Neural cell (in vitro differentiated cells): ENCODE measurements around the gene MAPT.

ENCODE experiments used
- CTCF ChIP-seq: fragments of 450-650 bp; IDR thresholded peaks from 2 replicates; pipeline ENCODE4 v1.5.1; 2014; ENCODE audit warnings: antibody characterized with exemption, mild to moderate bottlenecking, moderate library complexity; ENCODE audit not compliant: poor library complexity, severe bottlenecking
- EP300 ChIP-seq: fragments of 450-650 bp; conservative IDR thresholded peaks from 2 replicates; pipeline ENCODE4 v1.6.1; 2014; ENCODE audit warnings: antibody characterized with exemption, mild to moderate bottlenecking, moderate library complexity; ENCODE audit not compliant: poor library complexity, severe bottlenecking
- EZH2 ChIP-seq: fragments of 200-600, 300-800 bp; shearing (Covaris generic), sonication (generic); IDR thresholded peaks from 2 replicates; pipeline ENCODE4 v1.6.1; 2014; ENCODE audit warnings: antibody characterized with exemption, low read length, borderline replicate concordance, mild to moderate bottlenecking; ENCODE audit not compliant: insufficient read depth, poor library complexity, severe bottlenecking
- POLR2AphosphoS5 ChIP-seq: IDR thresholded peaks from 2 replicates; pipeline ENCODE4 v1.6.1; 2012
- SMC3 ChIP-seq: fragments of 450-650 bp; conservative IDR thresholded peaks from 2 replicates; pipeline ENCODE4 v1.6.1; 2014; ENCODE audit warnings: antibody characterized with exemption, mild to moderate bottlenecking, moderate library complexity; ENCODE audit not compliant: poor library complexity
- TAF1 ChIP-seq: IDR thresholded peaks from 2 replicates; pipeline ENCODE4 v1.6.1; 2012; ENCODE audit warnings: low read depth
- TF ChIP-seq, protein P1 (sequence below): IDR thresholded peaks from 2 replicates; pipeline ENCODE4 v1.6.1; 2012; ENCODE audit warnings: borderline replicate concordance

DNA sequence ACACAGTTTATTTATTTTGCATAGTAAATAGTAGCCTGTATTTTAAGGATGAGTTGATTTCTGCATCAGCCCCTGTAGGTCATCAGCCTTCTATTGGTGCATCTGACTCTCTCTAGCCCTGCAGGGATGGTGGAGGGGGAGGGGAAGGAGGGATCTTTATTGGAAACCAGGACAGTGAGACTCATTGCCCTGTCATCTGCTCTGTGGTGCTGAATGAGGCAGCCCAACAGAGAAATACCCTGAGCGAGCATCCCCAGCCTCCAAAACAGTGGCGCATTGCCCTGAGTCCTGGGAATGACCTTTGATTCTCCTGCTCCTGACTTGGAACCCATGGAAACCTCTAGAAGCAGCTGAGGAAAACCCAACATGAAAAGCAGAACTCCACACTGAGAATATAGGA lies 59.2 kb downstream of the MAPT start:
- TF ChIP-seq CTCF: no peak
- no peak for TF ChIP-seq POLR2AphosphoS5
- TF ChIP-seq, protein P1, sequence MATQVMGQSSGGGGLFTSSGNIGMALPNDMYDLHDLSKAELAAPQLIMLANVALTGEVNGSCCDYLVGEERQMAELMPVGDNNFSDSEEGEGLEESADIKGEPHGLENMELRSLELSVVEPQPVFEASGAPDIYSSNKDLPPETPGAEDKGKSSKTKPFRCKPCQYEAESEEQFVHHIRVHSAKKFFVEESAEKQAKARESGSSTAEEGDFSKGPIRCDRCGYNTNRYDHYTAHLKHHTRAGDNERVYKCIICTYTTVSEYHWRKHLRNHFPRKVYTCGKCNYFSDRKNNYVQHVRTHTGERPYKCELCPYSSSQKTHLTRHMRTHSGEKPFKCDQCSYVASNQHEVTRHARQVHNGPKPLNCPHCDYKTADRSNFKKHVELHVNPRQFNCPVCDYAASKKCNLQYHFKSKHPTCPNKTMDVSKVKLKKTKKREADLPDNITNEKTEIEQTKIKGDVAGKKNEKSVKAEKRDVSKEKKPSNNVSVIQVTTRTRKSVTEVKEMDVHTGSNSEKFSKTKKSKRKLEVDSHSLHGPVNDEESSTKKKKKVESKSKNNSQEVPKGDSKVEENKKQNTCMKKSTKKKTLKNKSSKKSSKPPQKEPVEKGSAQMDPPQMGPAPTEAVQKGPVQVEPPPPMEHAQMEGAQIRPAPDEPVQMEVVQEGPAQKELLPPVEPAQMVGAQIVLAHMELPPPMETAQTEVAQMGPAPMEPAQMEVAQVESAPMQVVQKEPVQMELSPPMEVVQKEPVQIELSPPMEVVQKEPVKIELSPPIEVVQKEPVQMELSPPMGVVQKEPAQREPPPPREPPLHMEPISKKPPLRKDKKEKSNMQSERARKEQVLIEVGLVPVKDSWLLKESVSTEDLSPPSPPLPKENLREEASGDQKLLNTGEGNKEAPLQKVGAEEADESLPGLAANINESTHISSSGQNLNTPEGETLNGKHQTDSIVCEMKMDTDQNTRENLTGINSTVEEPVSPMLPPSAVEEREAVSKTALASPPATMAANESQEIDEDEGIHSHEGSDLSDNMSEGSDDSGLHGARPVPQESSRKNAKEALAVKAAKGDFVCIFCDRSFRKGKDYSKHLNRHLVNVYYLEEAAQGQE: no peak
- TF ChIP-seq EZH2: no peak
- TF ChIP-seq EP300: no peak
- TF ChIP-seq SMC3: no peak
- TF ChIP-seq TAF1: no peak
